OCI-LY7 (cell line): ENCODE measurements around the gene GNB1. TPM values are rescaled to one million over a fixed set of nuclear protein-coding genes. Genes with fewer than 3 reads are reported as not detected.

Experiments used
- BruUV-seq: library from RNA; stranded (reverse); fragments of 400-500 nt; replicated peaks from 2 replicates; lab custom pipeline; 2021; lab: Mats Ljungman, UMichigan
- CTCF ChIA-PET: fragments of 300-600 bp; sonication (Branson Sonifier 250); formaldehyde crosslinking; loops from one replicate; lab custom pipeline; 2022; ENCODE audit warnings: antibody characterized with exemption; ENCODE audit not compliant: unreplicated experiment; lab: Charles Lee
- POLR2A ChIA-PET: fragments of 300-600 bp; sonication (Branson Sonifier 250); formaldehyde crosslinking; loops from one replicate; lab custom pipeline; 2022; ENCODE audit warnings: antibody characterized with exemption; lab: Charles Lee
- DNase-seq: peaks from one replicate; pipeline ENCODE4 v3.0.0-alpha.2; 2015; ENCODE audit warnings: low spot score
- H2AFZ ChIP-seq: fragments of 200-600 bp; sonication (generic), shearing (Covaris generic); 2 replicates; pipeline ENCODE4 v1.6.1; 2014; ENCODE audit warnings: mild to moderate bottlenecking, antibody characterized with exemption, low read length, moderate library complexity
- H3K27ac ChIP-seq: fragments of 200-600 bp; sonication (generic); 2 replicates; pipeline ENCODE4 v1.5.1; 2014; ENCODE audit warnings: mixed run types, low read depth, mild to moderate bottlenecking, moderate library complexity, low read length, inconsistent platforms; ENCODE audit not compliant: poor library complexity, severe bottlenecking
- H3K36me3 ChIP-seq: fragments of 200-600 bp; sonication (generic); 2 replicates; pipeline ENCODE4 v1.6.1; 2014; ENCODE audit warnings: mild to moderate bottlenecking, antibody characterized with exemption, low read length, moderate library complexity, mixed read lengths; ENCODE audit not compliant: insufficient read depth
- H3K4me1 ChIP-seq: fragments of 200-600 bp; sonication (generic); 2 replicates; pipeline ENCODE4 v1.5.1; 2014; ENCODE audit warnings: mild to moderate bottlenecking, low read length; ENCODE audit not compliant: insufficient read depth, poor library complexity, severe bottlenecking
- H3K4me2 ChIP-seq: fragments of 200-600 bp; sonication (generic); 2 replicates; pipeline ENCODE4 v1.6.1; 2014; ENCODE audit warnings: mild to moderate bottlenecking, low read length
- H3K4me3 ChIP-seq: fragments of 200-600 bp; sonication (generic); 2 replicates; pipeline ENCODE4 v1.5.1; 2014; ENCODE audit warnings: mild to moderate bottlenecking, low read depth, low read length; ENCODE audit not compliant: poor library complexity, severe bottlenecking
- H3K79me2 ChIP-seq: fragments of 200-600 bp; sonication (generic); 2 replicates; pipeline ENCODE4 v1.6.1; 2016; ENCODE audit warnings: low read depth, mild to moderate bottlenecking, low read length, moderate library complexity, mixed read lengths; ENCODE audit not compliant: insufficient read depth
- H3K9me2 ChIP-seq: fragments of 200-600 bp; sonication (generic); 2 replicates; pipeline ENCODE4 v1.6.1; 2016; ENCODE audit warnings: mild to moderate bottlenecking, low read length, mixed read lengths; ENCODE audit not compliant: insufficient read depth
- H3K9me3 ChIP-seq: fragments of 200-600 bp; sonication (generic); 2 replicates; pipeline ENCODE4 v1.6.1; 2014; ENCODE audit warnings: mild to moderate bottlenecking, mixed run types, low read length, mixed read lengths
- H4K20me1 ChIP-seq: fragments of 200-600 bp; sonication (generic); 2 replicates; pipeline ENCODE4 v1.6.1; 2014; ENCODE audit warnings: mild to moderate bottlenecking, antibody characterized with exemption, low read length, moderate library complexity, mixed read lengths; ENCODE audit not compliant: insufficient read depth
- EZH2phosphoT487 ChIP-seq: fragments of 200-600 bp; sonication (generic); IDR thresholded peaks from 2 replicates; pipeline ENCODE4 v1.6.1; 2018; ENCODE audit warnings: low read depth, borderline replicate concordance, mild to moderate bottlenecking, mixed run types, antibody characterized with exemption, low read length, moderate library complexity, mixed read lengths
- intact Hi-C: fragments of 100-400 bp; cut with micrococcal nuclease; formaldehyde crosslinking; loops from one replicate; pipeline ENCODE4 v1.10.0; 2022; ENCODE audit not compliant: unreplicated experiment
- total RNA-seq, 2 experiments: library from RNA; depleted of rRNA in 1 of 2; stranded (reverse); fragments of >200 nt in 1 of 2; shearing (Covaris generic) in 1 of 2; gene quantifications; 2 replicates each; pipeline ENCODE4 v1.2.3, GENCODE V29; 2014 to 2022
- TF ChIP-seq, protein P1 (sequence below): fragments of 200-600 bp; sonication (generic); conservative IDR thresholded peaks from 2 replicates; pipeline ENCODE4 v1.5.1; 2014; ENCODE audit warnings: mild to moderate bottlenecking, antibody characterized with exemption, low read length, moderate library complexity, mixed read lengths

GNB1 gene
- total RNA-seq, 2 experiments from 2014 or later, result 101 to 502 TPM

DNA sequence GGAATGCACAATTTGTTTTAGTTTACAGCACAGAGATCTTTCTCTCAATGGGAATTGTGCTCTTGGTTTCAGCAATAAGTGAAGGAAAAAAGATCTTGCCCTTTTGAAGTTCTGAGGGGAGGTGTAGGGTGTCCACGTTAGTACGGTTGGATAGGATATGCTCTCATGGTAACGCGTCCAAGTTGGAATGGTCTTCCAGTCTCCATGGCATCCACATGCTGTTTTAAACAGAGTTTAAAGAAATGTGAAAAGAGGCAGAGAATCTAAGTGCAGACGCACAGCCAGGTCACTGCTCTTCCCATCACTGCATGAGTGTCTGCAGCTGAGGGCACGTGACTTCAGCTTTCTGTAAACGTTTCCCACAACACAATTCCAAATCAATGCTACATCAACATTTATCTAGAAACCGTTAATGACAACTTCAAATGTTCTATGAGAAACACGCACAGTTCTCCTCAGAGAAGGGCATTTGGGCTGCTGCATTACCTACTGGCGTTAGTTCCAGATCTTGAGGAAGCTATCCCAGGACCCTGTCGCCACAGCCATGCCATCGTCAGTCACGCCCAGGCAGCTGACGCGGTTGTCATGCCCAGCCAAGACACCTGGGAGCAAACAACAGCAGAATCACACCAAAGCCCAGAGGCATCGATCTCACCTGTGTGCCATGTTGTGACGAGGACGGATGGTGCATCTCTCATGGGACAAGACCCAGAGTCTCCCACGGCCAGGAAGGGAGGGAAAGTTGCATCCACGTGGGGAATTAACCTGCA lies 103.9 kb downstream of the GNB1 start:
- peaks cover 74% of the 10 kb centered on the region for H3K36me3 ChIP-seq
- CTCF ChIA-PET, result no interaction called here

DNA sequence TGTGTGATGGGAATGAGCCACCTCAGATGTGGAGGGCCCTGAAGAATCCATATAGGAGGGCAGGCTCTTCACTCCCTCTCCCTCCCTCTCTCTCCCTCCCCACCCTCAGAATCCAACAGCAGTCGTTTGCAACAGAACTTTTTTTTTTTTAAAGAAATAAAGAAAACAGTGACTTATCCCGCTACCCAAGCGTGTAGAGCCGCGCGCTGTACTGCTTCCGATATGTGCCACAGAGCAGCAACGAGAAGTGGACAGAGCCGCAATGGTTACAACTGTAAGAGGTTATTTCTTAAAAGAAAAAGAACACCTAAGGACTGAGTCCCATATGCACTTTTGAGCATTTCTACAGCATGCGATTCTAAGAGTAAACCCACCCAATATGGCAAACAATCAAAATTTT lies 105.2 kb downstream of the GNB1 start:
- Histone ChIP-seq H3K9me3 (no peaks in the 10 kb centered on the region), H2AFZ (no peak overlapping the region), H3K79me2 (no peaks in the 10 kb centered on the region), H3K36me3 (peaks cover 63% of the 10 kb centered on the region), H4K20me1 (no peaks in the 10 kb centered on the region), H3K4me1 (peaks cover 37% of the 10 kb centered on the region), H3K4me3 (no peak overlapping the region), H3K27ac (no peak overlapping the region), H3K4me2 (no peak overlapping the region), H3K9me2 (no peaks in the 10 kb centered on the region)
- intact Hi-C loops, result no loop called here
- DNase-seq, result no peak
- BruUV-seq, result no TSS peak
- ChIA-PET CTCF (no interaction called here), POLR2A (interaction anchor here (1.0 kb wide), 1 partner anchor 8 kb away, joined by 3 read pairs; no protein-coding TSS in a partner anchor)
- TF ChIP-seq, protein P1, sequence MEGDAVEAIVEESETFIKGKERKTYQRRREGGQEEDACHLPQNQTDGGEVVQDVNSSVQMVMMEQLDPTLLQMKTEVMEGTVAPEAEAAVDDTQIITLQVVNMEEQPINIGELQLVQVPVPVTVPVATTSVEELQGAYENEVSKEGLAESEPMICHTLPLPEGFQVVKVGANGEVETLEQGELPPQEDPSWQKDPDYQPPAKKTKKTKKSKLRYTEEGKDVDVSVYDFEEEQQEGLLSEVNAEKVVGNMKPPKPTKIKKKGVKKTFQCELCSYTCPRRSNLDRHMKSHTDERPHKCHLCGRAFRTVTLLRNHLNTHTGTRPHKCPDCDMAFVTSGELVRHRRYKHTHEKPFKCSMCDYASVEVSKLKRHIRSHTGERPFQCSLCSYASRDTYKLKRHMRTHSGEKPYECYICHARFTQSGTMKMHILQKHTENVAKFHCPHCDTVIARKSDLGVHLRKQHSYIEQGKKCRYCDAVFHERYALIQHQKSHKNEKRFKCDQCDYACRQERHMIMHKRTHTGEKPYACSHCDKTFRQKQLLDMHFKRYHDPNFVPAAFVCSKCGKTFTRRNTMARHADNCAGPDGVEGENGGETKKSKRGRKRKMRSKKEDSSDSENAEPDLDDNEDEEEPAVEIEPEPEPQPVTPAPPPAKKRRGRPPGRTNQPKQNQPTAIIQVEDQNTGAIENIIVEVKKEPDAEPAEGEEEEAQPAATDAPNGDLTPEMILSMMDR, result no peak
- no peak for TF ChIP-seq EZH2phosphoT487

More for the DNA sequence above, 103.9 kb downstream of the GNB1 start:
- H3K4me3 ChIP-seq, result no peak overlapping the region
- no peak overlapping the region for H3K27ac ChIP-seq
- H4K20me1 ChIP-seq, result no peaks in the 10 kb centered on the region
- intact Hi-C loops, result no loop called here
- no peak overlapping the region for H3K4me2 ChIP-seq
- no peaks in the 10 kb centered on the region for H3K9me3 ChIP-seq
- no peaks in the 10 kb centered on the region for H3K79me2 ChIP-seq
- DNase-seq, result no peak
- BruUV-seq, result no TSS peak
- H2AFZ ChIP-seq, result no peak overlapping the region
- peaks cover 24% of the 10 kb centered on the region for H3K4me1 ChIP-seq
- H3K9me2 ChIP-seq, result no peaks in the 10 kb centered on the region
- POLR2A ChIA-PET, result no interaction called here
- TF ChIP-seq EZH2phosphoT487, result no peak
- TF ChIP-seq, protein P1, result no peak

DNA sequence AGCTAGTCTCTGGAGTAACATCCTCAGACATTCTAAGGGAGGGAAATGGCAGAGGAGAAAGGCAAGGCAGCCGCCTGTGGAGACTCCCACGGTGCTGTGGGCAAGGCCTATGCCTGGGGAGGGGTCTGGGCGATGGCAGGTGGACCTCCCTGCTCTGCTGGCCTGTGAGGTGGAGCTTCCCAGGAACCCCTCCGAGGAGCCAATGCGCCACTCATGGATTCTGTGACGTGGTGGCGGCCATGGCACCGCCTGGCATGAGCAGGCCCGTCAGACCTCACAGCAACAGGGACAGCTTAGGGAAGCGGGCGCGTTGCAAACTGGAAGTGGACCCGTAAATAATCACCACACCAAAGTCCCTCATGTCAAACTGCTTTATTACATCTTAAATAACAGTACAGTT lies 106.0 kb downstream of the GNB1 start:
- no peak for DNase-seq
- no peak for TF ChIP-seq EZH2phosphoT487
- TF ChIP-seq, protein P1, result no peak
- intact Hi-C loops, result no loop called here
- Histone ChIP-seq H4K20me1 (no peaks in the 10 kb centered on the region), H3K27ac (peak overlapping the region; percentile 6), H2AFZ (no peak overlapping the region), H3K36me3 (peaks cover 55% of the 10 kb centered on the region), H3K9me3 (no peaks in the 10 kb centered on the region), H3K4me2 (no peak overlapping the region), H3K9me2 (no peaks in the 10 kb centered on the region), H3K79me2 (no peaks in the 10 kb centered on the region), H3K4me3 (no peak overlapping the region), H3K4me1 (peaks cover 44% of the 10 kb centered on the region)
- no TSS peak for BruUV-seq
- ChIA-PET POLR2A (interaction anchor here (0.5 to 0.6 kb wide), 2 partner anchors 61 to 112 kb away, joined by 3 to 4 read pairs; no protein-coding TSS in a partner anchor), CTCF (interaction anchor here (0.6 kb wide), 1 partner anchor 348 kb away, joined by 3 read pairs; no protein-coding TSS in a partner anchor)
